SW 1271 (cell line): ENCODE measurements around the gene MAPKAPK3.

Source experiments
- DNase-seq, 2 experiments: peaks; one replicate each; lab custom pipeline; 2025; lab: John Stamatoyannopoulos, UW

MAPKAPK3 gene

GRCh38 chr3:50627407-50628051 lies 10.6 kb downstream of the MAPKAPK3 start:
- peak; percentile 67 to 84 for DNase-seq

- no peak for DNase-seq
These were observed 11.7 kb downstream of the MAPKAPK3 start for GRCh38 chr3:50628601-50629000.

- DNase-seq, result no peak
These were observed 13.4 kb downstream of the MAPKAPK3 start for GRCh38 chr3:50630394-50630793.

- DNase-seq, result no peak
These were observed 13.9 kb downstream of the MAPKAPK3 start for GRCh38 chr3:50630877-50631276.

GRCh38 chr3:50632450-50632849 lies 15.5 kb downstream of the MAPKAPK3 start:
- no peak for DNase-seq

- DNase-seq, result no peak
These were observed 16.4 kb downstream of the MAPKAPK3 start for GRCh38 chr3:50633230-50633790.

- DNase-seq, result no peak
These were observed 18.1 kb downstream of the MAPKAPK3 start for GRCh38 chr3:50635066-50635465.

GRCh38 chr3:50637011-50637410 lies 20.1 kb downstream of the MAPKAPK3 start:
- no peak for DNase-seq

- DNase-seq, result no peak
These were observed 21.0 kb downstream of the MAPKAPK3 start for GRCh38 chr3:50637945-50638344.

- no peak for DNase-seq
These were observed 22.1 kb downstream of the MAPKAPK3 start for GRCh38 chr3:50639055-50639494.

GRCh38 chr3:50642382-50642781 lies 25.4 kb downstream of the MAPKAPK3 start:
- DNase-seq, result no peak

- DNase-seq, result no peak
These were observed 27.6 kb downstream of the MAPKAPK3 start for GRCh38 chr3:50644561-50644960.

- DNase-seq, result no peak
These were observed 28.4 kb downstream of the MAPKAPK3 start for GRCh38 chr3:50645378-50645777.

GRCh38 chr3:50648313-50648712 lies 31.4 kb downstream of the MAPKAPK3 start:
- no peak for DNase-seq

- DNase-seq, result no peak
These were observed 32.0 kb downstream of the MAPKAPK3 start for GRCh38 chr3:50648944-50649343.

- no peak for DNase-seq
These were observed 32.5 kb downstream of the MAPKAPK3 start for GRCh38 chr3:50649451-50649931.

- DNase-seq, result no peak
These were observed 33.1 kb downstream of the MAPKAPK3 start for GRCh38 chr3:50650018-50650417.

GRCh38 chr3:50651445-50651844 lies 34.5 kb downstream of the MAPKAPK3 start:
- DNase-seq, result no peak

GRCh38 chr3:50651920-50652529 lies 35.1 kb downstream of the MAPKAPK3 start:
- no peak for DNase-seq

GRCh38 chr3:50652709-50653108 lies 35.8 kb downstream of the MAPKAPK3 start:
- DNase-seq, result peak in 1 of 2 experiments; percentile 12

- no peak for DNase-seq
These were observed 37.1 kb downstream of the MAPKAPK3 start for GRCh38 chr3:50653937-50654595.

- no peak for DNase-seq
These were observed 38.3 kb downstream of the MAPKAPK3 start for GRCh38 chr3:50655009-50655830.
